AG04449 (cell line): ENCODE data around the gene SLC9C1.

Experiments used
- CTCF ChIA-PET: fragments of 350-600 bp; formaldehyde crosslinking; extraction: SDS; loops from one replicate; lab custom pipeline; 2021; ENCODE audit warnings: antibody characterized with exemption; lab: Yijun Ruan, JAX
- POLR2A ChIA-PET: fragments of 400-600, 350-600 bp; formaldehyde crosslinking; extraction: SDS; loops from one replicate; lab custom pipeline; 2020; ENCODE audit warnings: antibody characterized with exemption, inconsistent platforms; lab: Yijun Ruan, JAX
- DNase-seq: peaks from one replicate; pipeline ENCODE4 v3.0.0-alpha.2; 2010; ENCODE audit warnings: low read depth, low spot score
- H3K4me3 ChIP-seq: 2 replicates; pipeline ENCODE4 v1.5.1; 2011; ENCODE audit warnings: low read depth, mild to moderate bottlenecking, control low read depth, low read length
- TF ChIP-seq, protein P1 (sequence below): IDR thresholded peaks from one replicate; pipeline ENCODE4 v1.5.1; 2011; ENCODE audit warnings: mild to moderate bottlenecking, moderate library complexity, low read length, control low read depth, inconsistent platforms; ENCODE audit not compliant: insufficient read depth; ENCODE audit errors: missing control alignments

The SLC9C1 gene

DNA sequence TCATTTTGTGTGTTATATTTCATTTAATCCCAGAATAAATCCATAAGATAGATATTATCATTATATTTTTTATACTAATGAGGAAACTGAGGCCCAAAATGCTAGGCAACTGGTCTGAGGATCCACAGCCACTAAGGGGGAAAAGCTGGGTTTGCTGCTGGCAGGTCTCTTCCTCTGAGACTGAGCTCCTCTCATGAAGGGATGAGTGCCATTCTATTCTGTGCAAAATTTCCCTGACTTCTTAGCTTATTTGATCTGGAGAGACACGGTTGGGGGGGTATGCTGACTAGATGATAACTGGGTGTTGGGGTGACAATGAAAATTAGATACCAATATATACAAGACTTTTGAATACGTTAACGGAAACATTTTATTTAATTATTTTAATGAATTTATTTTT, 162.9 kb downstream of the SLC9C1 start:
- ChIA-PET POLR2A (no interaction called here), CTCF (interaction anchor here (1.2 to 1.5 kb wide), 2 partner anchors 20 to 163 kb away, joined by 4 read pairs; partner anchors contain the start of gene SLC9C1)
- no peak overlapping the region for H3K4me3 ChIP-seq
- no peak for DNase-seq
- TF ChIP-seq, protein P1, sequence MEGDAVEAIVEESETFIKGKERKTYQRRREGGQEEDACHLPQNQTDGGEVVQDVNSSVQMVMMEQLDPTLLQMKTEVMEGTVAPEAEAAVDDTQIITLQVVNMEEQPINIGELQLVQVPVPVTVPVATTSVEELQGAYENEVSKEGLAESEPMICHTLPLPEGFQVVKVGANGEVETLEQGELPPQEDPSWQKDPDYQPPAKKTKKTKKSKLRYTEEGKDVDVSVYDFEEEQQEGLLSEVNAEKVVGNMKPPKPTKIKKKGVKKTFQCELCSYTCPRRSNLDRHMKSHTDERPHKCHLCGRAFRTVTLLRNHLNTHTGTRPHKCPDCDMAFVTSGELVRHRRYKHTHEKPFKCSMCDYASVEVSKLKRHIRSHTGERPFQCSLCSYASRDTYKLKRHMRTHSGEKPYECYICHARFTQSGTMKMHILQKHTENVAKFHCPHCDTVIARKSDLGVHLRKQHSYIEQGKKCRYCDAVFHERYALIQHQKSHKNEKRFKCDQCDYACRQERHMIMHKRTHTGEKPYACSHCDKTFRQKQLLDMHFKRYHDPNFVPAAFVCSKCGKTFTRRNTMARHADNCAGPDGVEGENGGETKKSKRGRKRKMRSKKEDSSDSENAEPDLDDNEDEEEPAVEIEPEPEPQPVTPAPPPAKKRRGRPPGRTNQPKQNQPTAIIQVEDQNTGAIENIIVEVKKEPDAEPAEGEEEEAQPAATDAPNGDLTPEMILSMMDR: no peak

DNA sequence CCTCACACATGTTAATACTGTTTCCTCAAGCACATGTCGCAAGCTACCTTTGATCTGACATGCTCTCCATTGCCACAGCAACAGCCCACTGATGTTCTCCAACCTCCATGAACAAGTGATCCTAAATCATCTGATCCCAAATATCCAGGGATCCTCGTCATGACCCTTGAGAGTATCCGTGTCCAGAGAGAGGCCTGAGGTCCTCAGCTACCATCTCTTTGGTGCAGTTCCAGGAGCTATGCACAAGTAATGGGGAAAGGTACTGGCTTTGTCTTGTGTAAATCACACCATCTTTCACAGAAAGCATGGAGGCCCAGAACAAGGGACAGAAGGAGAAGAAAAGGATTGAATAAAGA, 163.4 kb downstream of the SLC9C1 start:
- TF ChIP-seq, protein P1: no peak
- no peak for DNase-seq
- POLR2A ChIA-PET: no interaction called here
- H3K4me3 ChIP-seq: no peak overlapping the region
- CTCF ChIA-PET: interaction anchor here (1.2 to 3.0 kb wide), 3 partner anchors 19 to 163 kb away, joined by 4 to 11 read pairs (median 4); partner anchors contain the start of gene SLC9C1

DNA sequence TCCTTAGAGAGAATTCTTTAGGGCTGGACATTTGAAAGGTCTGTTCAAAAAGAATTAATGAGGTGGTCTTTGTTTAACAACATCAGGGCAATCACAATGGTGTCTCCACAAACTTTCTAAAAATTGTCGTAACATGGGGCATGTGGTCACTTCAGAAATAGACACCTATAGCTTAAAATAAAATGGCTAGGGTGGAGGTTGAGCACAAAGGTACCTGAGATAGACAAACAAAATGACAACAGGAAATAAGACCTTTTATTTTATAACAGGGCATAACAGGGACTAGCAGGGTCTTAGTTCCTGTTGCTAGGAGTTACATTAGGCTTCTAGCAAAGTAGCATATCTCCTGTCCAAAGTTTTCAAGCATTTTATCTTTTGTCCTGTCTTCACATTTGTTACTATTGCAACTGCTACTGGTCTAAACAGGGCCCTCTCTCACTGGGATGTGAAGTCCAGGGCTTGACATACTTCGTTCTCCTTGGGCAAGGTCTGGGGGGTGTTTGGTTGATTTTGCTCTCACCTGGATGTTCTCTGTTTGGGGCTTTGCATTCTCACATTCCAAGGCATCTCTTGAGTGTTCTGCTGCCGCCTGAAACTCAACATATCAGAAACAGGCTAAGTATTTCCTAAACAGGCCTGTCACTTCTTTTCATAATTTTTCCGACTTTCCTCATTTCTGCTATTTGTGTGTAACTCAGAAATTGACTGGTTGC, 163.9 kb downstream of the SLC9C1 start:
- ChIA-PET CTCF (interaction anchor here (1.2 to 5.7 kb wide), 3 partner anchors 7 to 164 kb away, joined by 4 to 36 read pairs (median 11); partner anchors contain the start of gene SLC9C1), POLR2A (no interaction called here)
- no peak for DNase-seq
- TF ChIP-seq, protein P1: no peak
- no peak overlapping the region for H3K4me3 ChIP-seq

DNA sequence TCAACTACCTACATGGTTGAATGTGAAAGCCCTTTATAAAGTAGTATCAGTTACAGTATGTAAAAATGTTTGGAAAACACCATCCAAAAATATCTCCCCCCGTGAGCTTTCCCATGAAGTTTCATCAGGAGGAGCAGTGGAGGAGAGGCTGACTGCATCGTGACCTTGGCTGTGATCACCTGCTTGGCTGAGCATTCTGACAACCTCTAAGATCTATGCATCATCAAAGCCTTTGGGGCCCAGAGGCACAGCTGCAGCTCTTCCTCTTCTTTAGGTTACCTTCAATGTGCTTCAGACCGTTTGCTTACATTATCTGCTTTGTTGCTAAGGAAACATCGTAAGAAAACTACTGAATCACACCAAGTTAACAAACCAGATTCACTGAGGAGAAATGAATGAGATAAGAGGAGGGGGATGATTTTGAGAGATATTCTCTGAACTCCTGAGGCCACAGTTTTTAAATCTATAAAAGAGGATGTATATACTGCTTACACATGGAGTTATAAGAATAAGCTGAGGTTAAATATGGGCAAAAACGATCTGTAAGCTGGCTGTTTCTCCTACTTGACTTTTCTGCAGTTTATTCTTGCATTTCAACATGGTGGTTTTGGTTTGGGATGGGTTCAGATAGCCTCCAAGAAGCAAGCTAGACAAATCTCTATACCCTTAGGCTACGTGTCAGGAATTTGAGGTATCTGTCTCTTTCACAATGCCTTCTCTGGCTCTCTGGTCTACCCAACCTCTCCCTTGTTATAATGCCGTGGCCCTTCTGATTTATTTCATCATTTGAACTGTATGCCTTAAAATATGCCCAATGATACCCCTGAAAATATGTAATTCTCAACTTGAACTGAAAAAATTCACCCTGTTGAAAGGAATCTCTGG, 164.9 kb downstream of the SLC9C1 start:
- TF ChIP-seq, protein P1: no peak
- POLR2A ChIA-PET: interaction anchor here (0.6 kb wide), 1 partner anchor 175 kb away, joined by 3 read pairs; no protein-coding TSS in a partner anchor
- CTCF ChIA-PET: interaction anchor here (3.0 to 5.7 kb wide), 2 partner anchors 8 to 18 kb away, joined by 11 to 36 read pairs; no protein-coding TSS in a partner anchor
- DNase-seq: no peak
- H3K4me3 ChIP-seq: no peak overlapping the region

DNA sequence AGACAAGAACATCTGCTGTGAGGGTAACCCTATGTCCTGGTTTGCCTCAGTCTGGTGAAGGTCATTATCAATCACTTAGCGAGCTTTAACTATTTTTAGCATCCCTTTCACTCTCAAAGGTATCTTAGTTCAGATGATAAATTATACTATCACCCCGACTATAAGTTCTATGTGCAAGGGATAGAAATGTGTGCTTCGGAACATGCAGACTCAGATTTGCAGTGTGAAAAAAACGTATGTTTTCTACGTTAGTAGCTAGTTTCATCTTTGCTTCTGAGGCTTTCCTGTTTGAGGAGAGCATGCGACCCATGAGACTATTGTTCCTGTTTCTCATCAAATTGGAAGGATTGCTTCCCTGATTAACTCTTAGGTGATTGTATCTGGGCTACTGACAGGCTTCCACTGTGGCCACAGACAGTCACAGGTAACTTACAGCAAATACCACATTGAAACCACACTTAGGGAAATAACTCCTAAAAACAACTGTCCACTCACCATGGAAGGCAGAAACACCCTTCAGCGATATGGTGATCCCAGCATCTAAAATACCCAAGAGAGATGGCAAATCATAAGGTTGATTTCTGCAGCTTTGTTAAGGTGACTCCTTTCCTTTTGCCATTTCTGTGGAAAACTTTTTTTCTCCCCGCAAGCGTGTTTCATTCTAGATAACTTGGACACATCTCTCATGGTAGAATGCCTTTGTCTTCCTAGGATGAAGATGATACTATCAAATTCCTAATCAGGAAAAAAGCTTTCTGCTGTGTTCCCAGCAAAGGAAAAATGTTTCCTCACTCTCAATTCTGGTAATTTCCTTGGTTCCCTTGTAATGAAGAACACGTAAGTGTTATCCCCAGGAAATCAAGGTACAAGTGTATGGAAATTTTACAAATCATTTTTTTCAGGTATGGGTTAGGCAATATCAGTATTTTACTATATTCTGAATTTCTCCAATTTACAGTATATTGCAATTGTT, 166.2 kb downstream of the SLC9C1 start:
- CTCF ChIA-PET: interaction anchor here (0.6 to 5.7 kb wide), 4 partner anchors 9 to 1121 kb away, joined by 3 to 36 read pairs (median 8); no protein-coding TSS in a partner anchor
- no peak for DNase-seq
- H3K4me3 ChIP-seq: no peak overlapping the region
- TF ChIP-seq, protein P1: no peak
- POLR2A ChIA-PET: no interaction called here
